22Rv1 (cell line): Measurements from ENCODE around the gene LRRC10B.

ENCODE experiments used
- CTCF ChIP-seq: fragments of 450-650 bp; IDR thresholded peaks from 2 replicates; pipeline ENCODE4 v1.5.1; 2017; ENCODE audit warnings: mild to moderate bottlenecking
- ZFX ChIP-seq: fragments of 450-650 bp; IDR thresholded peaks from 2 replicates; pipeline ENCODE4 v1.6.1; 2017; ENCODE audit warnings: antibody characterized with exemption, borderline replicate concordance

DNA sequence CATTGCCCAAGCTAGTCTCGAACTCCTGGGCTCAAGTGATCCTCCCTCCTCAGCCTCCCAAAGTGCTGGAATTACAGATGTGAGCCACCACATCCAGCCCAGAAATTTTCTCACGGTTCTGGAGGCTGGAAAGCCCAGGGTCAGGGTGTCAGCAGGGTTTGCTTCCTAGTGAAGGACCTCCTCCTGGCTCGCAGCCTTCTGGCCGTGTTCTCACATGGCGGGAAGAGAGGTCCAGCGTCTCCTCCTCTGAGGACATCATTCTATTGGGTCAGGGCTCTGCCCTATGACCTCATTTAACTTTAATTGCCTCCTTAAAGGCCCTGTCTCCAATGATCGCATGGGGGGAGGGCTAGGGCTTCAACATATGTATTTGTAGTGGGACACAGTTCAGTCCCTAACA is 40.5 kb upstream of the LRRC10B start:
- no peak for TF ChIP-seq CTCF
- TF ChIP-seq ZFX: no peak
